ENCODE results near the gene SERTAD4. TPM values are rescaled to one million over a fixed set of nuclear protein-coding genes. Genes with fewer than 3 reads are reported as not detected.

Gene SERTAD4
- total RNA-seq, 1 donor, result under 0.01 TPM

Other genes with a start within 250 kb of the SERTAD4 start
- 2.4 TPM for gene HHAT, start 96.1 kb downstream of the SERTAD4 start, total RNA-seq